Esophagus muscularis mucosa (tissue), 3 donors: ENCODE data around the gene IGF1R.

Source experiments
- CTCF ChIP-seq, 3 experiments: fragments of 200-600 bp in 2 of 3; fragments of 450-650 bp in 1 of 3; sonication (generic) in 2 of 3; IDR thresholded peaks; one replicate each; pipeline ENCODE4 v1.5.1; 2017 to 2019; ENCODE audit warnings: antibody characterized with exemption in 3 of 3, mild to moderate bottlenecking in 2 of 3, moderate library complexity in 1 of 3
- POLR2A ChIP-seq: fragments of 450-650 bp; IDR thresholded peaks from one replicate; pipeline ENCODE4 v1.6.1; 2017; ENCODE audit warnings: antibody characterized with exemption, moderate library complexity, mild to moderate bottlenecking, low read depth

- no peak for TF ChIP-seq POLR2A
- no peak for TF ChIP-seq CTCF (IDR thresholded peaks at IDR 0.05)
Measured at GRCh38 chr15:98978153-98978552, 329.8 kb downstream of the IGF1R start.
